WI38 (cell line): Measurements from ENCODE around the gene AGPAT4.

Source experiments
- H3K4me3 ChIP-seq: 2 replicates; pipeline ENCODE4 v1.5.1; 2011; ENCODE audit warnings: low read depth, mild to moderate bottlenecking, control low read depth, low read length
- CTCF ChIP-seq: IDR thresholded peaks from 2 replicates; pipeline ENCODE4 v1.5.1; 2012; ENCODE audit warnings: low read depth, mild to moderate bottlenecking, control low read depth, low read length

Gene AGPAT4

DNA sequence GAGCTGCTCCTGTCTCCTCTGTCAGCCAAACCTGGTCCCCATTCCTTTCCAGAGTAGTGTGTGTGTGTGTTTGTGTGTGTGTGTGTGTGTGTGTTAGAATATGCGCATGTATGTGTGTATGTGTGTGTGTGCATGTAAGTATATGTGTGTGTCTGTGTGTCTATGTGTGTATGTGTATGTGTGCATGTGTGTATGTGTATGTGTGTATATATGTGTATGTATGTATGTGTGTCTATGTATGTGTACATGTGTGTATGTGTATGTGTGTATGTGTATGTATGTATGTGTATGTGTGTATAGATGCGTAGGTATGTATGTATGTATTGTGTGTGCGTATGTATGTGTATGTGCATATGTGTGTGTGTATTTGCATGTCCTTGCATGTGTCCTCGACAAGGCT, 79.5 kb downstream of the AGPAT4 start:
- H3K4me3 ChIP-seq, result no peak overlapping the region
- TF ChIP-seq CTCF, result no peak

DNA sequence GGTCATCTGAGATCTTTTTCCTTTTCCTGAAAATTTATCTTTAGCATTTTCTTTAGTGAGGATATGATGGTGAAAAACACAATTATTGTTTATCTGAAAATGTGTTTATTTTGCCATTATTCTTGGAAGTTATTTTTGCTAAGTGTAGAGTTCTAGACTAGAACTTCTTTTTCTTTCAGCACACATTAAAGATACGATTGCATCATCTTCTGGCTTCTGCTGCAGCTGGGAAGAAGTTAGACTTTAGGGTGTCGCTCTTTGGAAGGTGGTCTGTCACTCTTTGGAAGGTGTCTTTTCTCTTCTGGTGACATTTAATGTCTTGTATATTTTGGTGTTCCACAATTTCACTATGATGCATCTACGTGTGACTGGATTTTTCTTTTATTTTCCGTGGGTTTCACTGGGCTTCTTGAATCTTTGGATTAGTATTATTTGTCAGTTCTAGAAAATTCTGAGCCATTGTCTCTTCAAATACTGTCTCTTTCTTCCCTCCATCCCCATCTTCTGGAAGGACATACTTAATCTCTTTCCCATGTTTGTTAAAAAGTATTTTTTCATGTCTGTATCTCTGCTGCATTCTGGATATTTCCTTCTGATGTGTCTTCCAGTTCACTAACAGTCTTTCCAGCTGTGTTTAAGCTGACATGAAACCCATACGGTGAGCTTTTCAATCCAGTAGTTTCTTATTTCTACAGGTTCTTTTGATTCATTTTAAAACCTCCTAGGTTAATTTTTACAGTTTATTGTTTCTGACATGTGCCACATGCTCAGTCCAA, 81.0 kb downstream of the AGPAT4 start:
- no peak overlapping the region for H3K4me3 ChIP-seq
- no peak for TF ChIP-seq CTCF

- no peak for TF ChIP-seq CTCF
- no peak overlapping the region for H3K4me3 ChIP-seq
These were observed 82.2 kb downstream of the AGPAT4 start for GRCh38 chr6:161191671-161192070.

GRCh38 chr6:161191007-161191406, 82.9 kb downstream of the AGPAT4 start:
- no peak overlapping the region for H3K4me3 ChIP-seq
- TF ChIP-seq CTCF, result no peak

DNA sequence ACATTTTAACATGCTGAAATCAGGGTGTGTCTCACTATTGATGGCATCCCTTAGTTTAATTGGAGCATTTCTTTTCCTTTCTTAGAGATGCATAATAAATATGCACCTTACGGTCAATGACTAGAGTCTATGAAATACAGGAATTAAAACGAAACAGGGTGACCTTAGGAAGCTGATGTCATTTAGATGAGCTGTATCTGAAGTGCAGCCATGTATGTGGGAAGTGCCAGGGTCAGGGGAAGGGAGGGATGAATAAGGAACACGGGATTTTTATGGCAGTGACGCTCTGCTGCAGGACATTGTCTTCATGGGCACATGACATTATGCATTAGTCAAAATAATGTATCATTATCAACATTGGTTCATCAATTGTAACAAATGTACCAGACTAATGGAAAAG, 84.0 kb downstream of the AGPAT4 start:
- TF ChIP-seq CTCF, result no peak
- no peak overlapping the region for H3K4me3 ChIP-seq

GRCh38 chr6:161188547-161189465, 85.1 kb downstream of the AGPAT4 start:
- TF ChIP-seq CTCF, result no peak
- H3K4me3 ChIP-seq, result no peak overlapping the region
